ENCODE results near the gene SGTA.

SGTA gene

GRCh38 chr19:2809387-2810140, 26.5 kb upstream of the SGTA start:
- no peak for DNase-seq (ENCODE audit: low spot score)

GRCh38 chr19:2808129-2808941, 25.3 kb upstream of the SGTA start:
- DNase-seq (ENCODE audit: low spot score) = no peak

- no peak for DNase-seq (ENCODE audit: low spot score)
Measured at GRCh38 chr19:2807379-2808128, 24.5 kb upstream of the SGTA start.

GRCh38 chr19:2806736-2807378, 23.8 kb upstream of the SGTA start:
- DNase-seq (ENCODE audit: low spot score) = no peak

GRCh38 chr19:2805991-2806649, 23.0 kb upstream of the SGTA start:
- DNase-seq (ENCODE audit: low spot score) = no peak

GRCh38 chr19:2805261-2805900, 22.3 kb upstream of the SGTA start:
- DNase-seq (ENCODE audit: low spot score) = no peak

GRCh38 chr19:2804156-2805004, 21.3 kb upstream of the SGTA start:
- no peak for DNase-seq (ENCODE audit: low spot score)

GRCh38 chr19:2803486-2804155, 20.5 kb upstream of the SGTA start:
- DNase-seq (ENCODE audit: low spot score) = no peak

GRCh38 chr19:2802826-2803225, 19.8 kb upstream of the SGTA start:
- no peak for DNase-seq (ENCODE audit: low spot score)

GRCh38 chr19:2800506-2800905, 17.4 kb upstream of the SGTA start:
- DNase-seq (ENCODE audit: low spot score) = no peak

GRCh38 chr19:2799273-2800020, 16.4 kb upstream of the SGTA start:
- DNase-seq (ENCODE audit: low spot score) = no peak

- no peak for DNase-seq (ENCODE audit: low spot score)
Measured at GRCh38 chr19:2798733-2799132, 15.7 kb upstream of the SGTA start.

GRCh38 chr19:2798158-2798685, 15.1 kb upstream of the SGTA start:
- DNase-seq (ENCODE audit: low spot score) = no peak

- DNase-seq (ENCODE audit: low spot score) = no peak
Measured at GRCh38 chr19:2797280-2797679, 14.2 kb upstream of the SGTA start.

GRCh38 chr19:2796659-2797266, 13.7 kb upstream of the SGTA start:
- DNase-seq (ENCODE audit: low spot score) = no peak

- no peak for DNase-seq (ENCODE audit: low spot score)
Measured at GRCh38 chr19:2795827-2796658, 13.0 kb upstream of the SGTA start.

GRCh38 chr19:2793577-2793976, 10.5 kb upstream of the SGTA start:
- DNase-seq (ENCODE audit: low spot score) = no peak

Measured in kidney capillary endothelial cell (primary cell).